HUES6 (cell line): Measurements from ENCODE around the gene DDX6.
"Not testable (repeated sequence)": the region's sequence is repeated elsewhere in the genome, so short reads cannot be mapped to it uniquely, and the experiment has no call there.

Source experiments
- H3K27ac ChIP-seq: 2 replicates; pipeline ENCODE4 v1.7.0; 2013; ENCODE audit warnings: low read depth, mild to moderate bottlenecking, low read length, inconsistent platforms
- H3K27me3 ChIP-seq: 2 replicates; pipeline ENCODE4 v1.6.1; 2013; ENCODE audit warnings: low read length; ENCODE audit not compliant: control insufficient read depth, insufficient read depth
- H3K36me3 ChIP-seq: 2 replicates; pipeline ENCODE4 v1.6.1; 2013; ENCODE audit warnings: low read length; ENCODE audit not compliant: control insufficient read depth, insufficient read depth
- H3K4me1 ChIP-seq: 2 replicates; pipeline ENCODE4 v1.6.1; 2013; ENCODE audit warnings: low read length; ENCODE audit not compliant: control insufficient read depth, insufficient read depth
- H3K4me3 ChIP-seq: 2 replicates; pipeline ENCODE4 v1.5.1; 2013; ENCODE audit warnings: low read depth, low read length
- H3K9ac ChIP-seq: one replicate; pipeline ENCODE4 v1.6.1; 2013; ENCODE audit warnings: mild to moderate bottlenecking, low read length
- H3K9me3 ChIP-seq: 2 replicates; pipeline ENCODE4 v1.6.1; 2013; ENCODE audit warnings: low read depth, low read length; ENCODE audit not compliant: control insufficient read depth, insufficient read depth

The DDX6 gene, protein sequence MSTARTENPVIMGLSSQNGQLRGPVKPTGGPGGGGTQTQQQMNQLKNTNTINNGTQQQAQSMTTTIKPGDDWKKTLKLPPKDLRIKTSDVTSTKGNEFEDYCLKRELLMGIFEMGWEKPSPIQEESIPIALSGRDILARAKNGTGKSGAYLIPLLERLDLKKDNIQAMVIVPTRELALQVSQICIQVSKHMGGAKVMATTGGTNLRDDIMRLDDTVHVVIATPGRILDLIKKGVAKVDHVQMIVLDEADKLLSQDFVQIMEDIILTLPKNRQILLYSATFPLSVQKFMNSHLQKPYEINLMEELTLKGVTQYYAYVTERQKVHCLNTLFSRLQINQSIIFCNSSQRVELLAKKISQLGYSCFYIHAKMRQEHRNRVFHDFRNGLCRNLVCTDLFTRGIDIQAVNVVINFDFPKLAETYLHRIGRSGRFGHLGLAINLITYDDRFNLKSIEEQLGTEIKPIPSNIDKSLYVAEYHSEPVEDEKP

DNA sequence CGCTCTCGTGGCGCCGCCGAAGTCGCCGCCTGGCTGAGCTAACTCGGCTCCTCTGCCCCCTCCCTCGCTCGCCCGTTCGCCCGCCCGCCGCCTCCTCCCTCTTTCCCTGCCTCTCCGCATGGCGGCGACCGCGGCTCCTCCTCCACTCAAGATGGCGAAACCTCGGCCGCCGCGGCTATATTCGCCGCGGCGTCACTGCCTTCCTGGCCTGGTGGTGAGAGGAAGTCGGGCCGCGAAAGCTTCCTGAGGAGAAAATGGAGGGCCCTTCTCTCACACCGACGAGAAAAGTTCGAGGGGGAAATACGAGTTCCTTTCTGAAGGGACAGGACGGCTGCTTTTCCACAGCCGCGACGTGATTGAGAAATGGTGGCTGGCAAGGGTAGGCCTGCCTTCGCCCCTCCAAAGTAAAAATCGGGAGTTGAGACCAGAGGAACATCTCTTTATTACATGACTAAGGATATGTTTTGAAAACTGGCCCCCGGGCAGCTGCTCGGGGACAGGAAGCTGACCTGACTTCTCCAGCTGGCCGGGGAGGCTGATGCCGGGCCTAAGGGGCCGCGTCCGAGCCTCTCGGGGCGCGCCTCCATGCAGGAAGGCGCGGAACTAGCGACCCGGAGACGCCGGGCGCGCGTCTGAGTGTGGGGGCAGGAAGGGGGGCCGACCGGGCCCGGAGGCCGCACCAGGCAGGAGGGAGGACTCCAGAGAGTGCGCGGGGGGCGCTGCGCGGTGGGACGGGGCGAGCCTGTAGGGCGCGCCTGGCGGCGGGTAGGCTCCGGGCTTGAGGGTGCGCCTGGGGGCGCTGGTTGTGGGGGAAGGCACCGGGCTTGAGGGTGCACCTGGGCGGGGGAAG is at the start of gene DDX6:
Gene DDX6 (minus strand): TSS at position 54 of the 850 bp plus-strand sequence. CDS start 4,913 bp downstream, outside the sequence.
- H3K9me3 ChIP-seq = no peaks in the 10 kb centered on the region
- no peaks in the 10 kb centered on the region for H3K27me3 ChIP-seq
- peaks cover 4% of the 10 kb centered on the region; the same call in 1 of the 2 replicates for H3K36me3 ChIP-seq
- peak within 1 kb of the TSS; percentile 99 for H3K9ac ChIP-seq
- H3K4me3 ChIP-seq = peak within 1 kb of the TSS; percentile 100
- H3K27ac ChIP-seq = peak within 1 kb of the TSS; percentile 100
- peaks cover 8% of the 10 kb centered on the region for H3K4me1 ChIP-seq

DNA sequence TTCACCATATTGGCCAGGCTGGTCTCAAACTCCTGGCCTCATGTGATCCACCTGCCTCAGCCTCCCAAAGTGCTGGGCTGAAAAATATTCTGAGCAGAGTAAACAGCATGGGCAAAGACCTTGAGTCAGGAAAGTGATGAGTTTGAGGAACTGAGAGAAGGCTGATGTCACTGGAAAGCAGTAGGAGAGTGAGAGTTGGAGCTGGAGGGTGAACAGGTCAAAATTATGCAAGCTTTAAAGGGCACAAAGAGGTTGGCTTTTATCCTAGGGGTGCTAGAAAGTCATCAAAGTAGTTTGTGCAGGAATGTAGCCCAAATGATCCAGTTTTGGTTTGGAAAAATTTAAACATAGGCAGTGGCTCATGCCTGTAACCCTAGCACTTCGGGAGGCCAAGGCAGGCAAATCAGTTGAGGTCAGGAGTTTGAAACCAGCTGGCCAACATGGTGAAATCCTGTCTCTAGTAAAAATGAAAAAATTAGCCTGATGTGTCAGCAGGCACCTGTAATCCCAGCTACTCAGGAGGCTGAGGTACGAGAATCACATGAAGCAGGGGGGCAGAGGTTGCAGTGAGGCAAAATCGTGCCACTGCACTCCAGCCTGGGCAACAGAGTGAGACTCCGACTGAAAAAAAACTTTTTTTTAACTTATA is 48.1 kb upstream of the DDX6 start:
- Histone ChIP-seq H3K27ac (no peak overlapping the region), H3K4me3 (no peak overlapping the region), H3K36me3 (no peaks in the 10 kb centered on the region), H3K27me3 (no peaks in the 10 kb centered on the region), H3K9me3 (no peaks in the 10 kb centered on the region), H3K4me1 (no peaks in the 10 kb centered on the region), H3K9ac (no peak overlapping the region)

DNA sequence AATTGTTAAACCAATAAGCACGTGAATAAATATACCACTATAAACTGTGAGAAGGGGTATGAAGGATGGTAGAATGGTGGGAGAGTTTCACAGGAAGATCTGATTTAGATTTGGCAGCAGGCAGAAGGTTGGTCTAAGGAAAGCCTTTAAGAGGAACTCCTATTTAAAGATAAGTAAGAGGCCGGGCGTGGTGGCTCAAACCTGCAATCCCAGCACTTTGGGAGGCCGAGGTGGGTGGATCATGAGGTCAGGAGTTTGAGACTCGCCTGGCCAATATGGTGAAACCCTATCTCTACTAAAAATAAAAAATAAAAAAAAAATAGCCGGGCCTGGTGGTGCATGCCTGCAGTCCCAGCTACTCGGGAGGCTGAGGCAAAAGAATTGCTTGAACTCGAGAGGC is 46.9 kb upstream of the DDX6 start:
- no peaks in the 10 kb centered on the region for H3K27me3 ChIP-seq
- no peaks in the 10 kb centered on the region for H3K4me1 ChIP-seq
- no peaks in the 10 kb centered on the region for H3K36me3 ChIP-seq
- H3K9me3 ChIP-seq = no peaks in the 10 kb centered on the region
- H3K9ac ChIP-seq = no peak overlapping the region
- no peak overlapping the region for H3K4me3 ChIP-seq
- no peak overlapping the region for H3K27ac ChIP-seq

DNA sequence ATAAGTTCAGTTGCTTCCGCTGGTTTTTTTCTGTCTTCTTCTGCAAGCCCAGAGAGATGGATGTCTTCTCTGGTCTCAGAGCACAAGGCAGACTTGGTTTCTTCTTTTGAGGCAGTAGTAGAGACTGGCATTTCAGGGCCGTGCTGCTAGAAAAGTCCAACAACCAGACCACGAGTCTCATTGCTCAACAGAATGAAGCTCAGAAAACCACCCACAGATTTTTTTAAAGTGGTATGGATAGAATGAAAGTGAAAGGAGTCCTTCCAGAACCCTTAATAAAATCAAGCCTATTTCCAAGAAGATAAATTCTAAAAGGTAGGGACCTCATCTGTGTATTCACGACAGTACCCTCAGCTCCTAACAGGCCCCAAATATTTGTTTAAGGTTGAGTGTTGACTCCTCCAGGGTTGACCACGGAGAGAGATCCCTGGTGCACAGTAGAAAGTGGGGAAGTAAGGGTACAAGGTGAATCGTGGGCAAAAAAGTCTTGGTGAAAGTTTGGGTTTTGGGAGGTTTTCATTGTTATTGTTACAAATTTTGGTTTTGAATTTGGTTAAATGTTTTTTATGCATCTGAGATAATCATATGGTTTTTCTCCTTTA is 43.6 kb upstream of the DDX6 start:
- Histone ChIP-seq H3K27me3 (no peaks in the 10 kb centered on the region), H3K4me1 (no peaks in the 10 kb centered on the region), H3K9me3 (no peaks in the 10 kb centered on the region), H3K4me3 (no peak overlapping the region), H3K9ac (no peak overlapping the region), H3K27ac (no peak overlapping the region), H3K36me3 (no peaks in the 10 kb centered on the region)

DNA sequence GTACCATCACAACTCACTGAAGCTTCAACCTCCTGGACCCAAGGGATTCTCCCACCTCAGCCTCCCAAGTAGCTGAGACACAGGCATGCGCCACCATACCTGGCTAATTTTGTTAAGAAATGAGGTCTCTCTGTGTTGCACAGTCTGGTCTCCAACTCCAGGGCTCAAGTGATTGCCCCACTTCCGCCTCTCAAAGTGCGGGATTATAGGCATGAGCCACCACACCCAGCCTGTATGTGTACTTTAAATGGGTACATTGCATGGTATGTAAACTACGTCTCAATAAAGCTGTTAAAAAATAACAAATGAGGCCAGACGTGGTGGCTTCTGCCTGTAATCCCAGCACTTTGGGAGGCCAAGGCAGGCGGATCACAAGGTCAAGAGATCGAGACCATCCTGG is 36.2 kb upstream of the DDX6 start:
- no peak overlapping the region for H3K27ac ChIP-seq
- H3K4me3 ChIP-seq = no peak overlapping the region
- H3K27me3 ChIP-seq = no peaks in the 10 kb centered on the region
- H3K4me1 ChIP-seq = no peaks in the 10 kb centered on the region
- no peaks in the 10 kb centered on the region for H3K36me3 ChIP-seq
- no peak overlapping the region for H3K9ac ChIP-seq
- H3K9me3 ChIP-seq = no peaks in the 10 kb centered on the region

DNA sequence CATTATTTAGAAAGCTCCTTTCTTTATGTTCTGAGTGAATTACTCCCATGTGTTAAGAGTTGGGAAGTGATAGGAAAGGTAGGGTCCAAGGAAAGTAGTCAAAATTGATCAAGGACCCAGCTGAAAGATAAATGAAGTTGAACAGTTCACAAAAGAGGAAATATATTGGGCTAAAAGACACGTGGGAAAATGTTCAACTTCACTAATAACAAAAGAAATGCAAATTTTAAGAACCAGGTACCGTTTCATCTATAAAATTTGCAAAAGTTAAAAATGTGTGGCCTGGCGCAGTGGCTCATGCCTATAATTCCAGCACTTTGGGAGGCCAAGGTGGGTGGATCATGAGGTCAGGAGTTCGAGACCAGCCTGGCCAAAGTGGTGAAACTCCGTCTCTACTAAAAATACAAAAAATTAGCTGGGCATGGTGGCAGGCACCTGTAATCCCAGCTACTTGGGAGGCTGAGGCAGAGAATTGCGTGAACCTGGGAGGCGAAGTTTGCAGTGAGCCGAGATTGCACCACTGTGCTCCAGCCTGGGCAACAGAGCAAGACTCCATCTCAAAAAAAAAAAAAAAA is 32.1 kb upstream of the DDX6 start:
- not testable (repeated sequence) for H3K4me1 ChIP-seq, H3K27ac ChIP-seq, H3K4me3 ChIP-seq, H3K9ac ChIP-seq, H3K9me3 ChIP-seq, H3K36me3 ChIP-seq, H3K27me3 ChIP-seq

DNA sequence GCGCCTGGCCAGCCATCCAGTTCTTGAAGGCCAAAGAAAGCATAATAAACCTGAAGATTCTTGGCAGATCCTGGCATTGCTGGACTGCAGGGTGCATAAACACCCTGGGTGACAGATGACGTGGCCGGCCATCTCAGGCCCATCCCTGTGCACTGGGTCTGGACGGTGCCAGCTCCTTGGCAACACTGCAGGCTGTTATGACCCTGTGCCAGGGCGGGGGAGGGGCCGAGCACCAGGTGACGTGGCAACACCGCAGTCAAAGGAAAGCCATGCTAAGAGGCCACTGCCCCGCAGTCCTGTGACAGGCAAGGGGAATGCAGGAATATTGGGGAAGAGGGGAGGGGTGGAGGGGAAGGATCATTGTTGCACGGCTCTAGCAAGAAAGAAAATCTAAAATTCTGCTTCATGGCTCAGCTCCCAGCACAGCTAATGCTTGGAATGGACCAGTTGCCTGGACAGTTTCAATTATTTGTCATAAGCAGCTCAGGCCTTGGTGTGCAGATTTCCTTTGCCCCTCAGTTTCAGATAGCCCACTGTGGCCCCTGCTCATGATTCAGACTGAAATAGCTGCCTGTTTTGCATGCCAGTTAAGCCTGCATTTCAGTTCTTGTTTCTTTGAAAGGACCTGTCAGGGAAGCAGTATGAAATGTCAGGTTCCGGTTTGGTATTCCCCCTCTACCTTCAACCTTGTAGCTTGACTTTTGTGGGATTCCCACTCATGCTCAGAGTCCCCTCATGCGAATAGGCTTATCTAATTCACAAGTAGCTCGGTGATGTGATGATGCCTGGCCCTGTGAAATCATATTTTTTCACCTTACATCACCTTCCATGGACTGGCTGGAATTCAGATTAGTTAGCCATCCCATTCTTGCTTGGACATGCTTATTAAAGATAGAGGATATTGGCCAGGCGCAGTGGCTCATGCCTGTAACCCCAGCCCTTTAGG is 29.7 kb upstream of the DDX6 start:
- Histone ChIP-seq H3K9me3 (no peaks in the 10 kb centered on the region), H3K4me1 (peaks cover 6% of the 10 kb centered on the region; the same call in 1 of the 2 replicates), H3K4me3 (no peak overlapping the region), H3K27me3 (no peaks in the 10 kb centered on the region), H3K27ac (no peak overlapping the region), H3K36me3 (no peaks in the 10 kb centered on the region), H3K9ac (no peak overlapping the region)

DNA sequence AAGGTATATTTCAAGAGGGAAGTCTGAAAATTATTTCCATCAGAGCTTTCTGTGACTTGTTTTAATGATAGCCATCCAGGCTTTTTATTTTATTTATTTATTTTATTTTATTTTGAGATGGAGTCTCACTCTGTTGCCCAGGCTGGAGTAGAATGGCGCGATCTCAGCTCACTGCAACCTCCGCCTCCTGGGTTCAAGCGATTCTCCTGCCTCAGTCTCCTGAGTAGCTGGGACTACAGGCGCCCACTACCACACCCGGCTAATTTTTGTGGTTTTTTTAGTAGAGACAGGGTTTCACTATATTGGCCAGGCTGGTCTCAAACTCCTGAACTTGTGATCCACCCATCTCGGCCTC is 29.0 kb upstream of the DDX6 start:
- not testable (repeated sequence) for H3K36me3 ChIP-seq, H3K9me3 ChIP-seq, H3K27me3 ChIP-seq, H3K4me3 ChIP-seq, H3K9ac ChIP-seq, H3K27ac ChIP-seq, H3K4me1 ChIP-seq

DNA sequence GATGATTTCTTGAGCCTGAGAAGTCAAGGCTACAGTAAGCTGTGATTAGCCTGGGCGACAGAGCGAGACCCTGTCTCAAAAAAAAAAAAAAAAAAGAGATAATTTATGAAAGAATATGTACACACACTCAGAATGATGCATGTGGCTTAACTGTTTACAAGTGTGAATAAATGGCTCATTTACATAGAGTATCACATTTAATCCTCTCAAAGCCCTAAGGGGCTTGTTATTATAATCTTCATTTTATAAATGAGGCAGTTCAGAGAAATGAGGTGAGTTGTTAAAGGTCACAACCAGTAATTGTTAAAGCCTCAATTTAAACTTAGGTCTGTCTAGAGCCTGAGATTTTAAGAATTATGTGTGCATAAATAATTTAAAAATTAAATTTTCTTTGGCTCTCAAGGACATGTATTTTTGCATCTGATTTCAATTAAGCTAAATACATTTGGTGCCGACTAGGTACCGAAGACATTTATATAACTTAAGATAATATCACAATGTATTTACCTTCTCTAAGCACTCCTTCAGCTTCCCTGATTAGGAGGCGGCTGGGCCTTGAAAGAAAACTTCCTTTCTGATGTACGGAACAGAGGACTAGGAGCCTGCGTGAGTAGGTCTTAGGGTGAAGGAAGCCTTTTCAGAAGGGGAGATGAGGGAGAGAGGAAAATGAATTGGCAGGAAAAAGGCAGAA is 28.5 kb upstream of the DDX6 start:
- Histone ChIP-seq H3K9ac (no peak overlapping the region), H3K36me3 (no peaks in the 10 kb centered on the region), H3K4me1 (peaks cover 6% of the 10 kb centered on the region; the same call in 1 of the 2 replicates), H3K27ac (no peak overlapping the region), H3K9me3 (no peaks in the 10 kb centered on the region), H3K4me3 (no peak overlapping the region), H3K27me3 (no peaks in the 10 kb centered on the region)
